MCF 10A (cell line): ENCODE measurements around the gene BNIP2. TPM values are rescaled to one million over a fixed set of nuclear protein-coding genes. Genes with fewer than 3 reads are reported as not detected.
A peak's percentile ranks its signal among the peaks of the same experiment; 100 is the strongest.

Experiments used
- BruUV-seq: library from RNA; stranded (reverse); fragments of 400-500 nt; replicated peaks from 2 replicates; lab custom pipeline; 2021; lab: Mats Ljungman, UMichigan
- CTCF ChIA-PET: fragments of 300-600 bp; sonication (Branson Sonifier 250); formaldehyde crosslinking; extraction: SDS; loops from one replicate; lab custom pipeline; 2021; ENCODE audit warnings: antibody characterized with exemption, inconsistent platforms; lab: Yijun Ruan, JAX
- POLR2A ChIA-PET: fragments of 300-600, 350-650 bp; sonication (Branson Sonifier 250); formaldehyde crosslinking; extraction: SDS; loops from one replicate; lab custom pipeline; 2020; ENCODE audit warnings: antibody characterized with exemption, inconsistent platforms; lab: Yijun Ruan, JAX
- DNase-seq: peaks from one replicate; pipeline ENCODE4 v3.0.0-alpha.2; 2018; ENCODE audit not compliant: unreplicated experiment
- H3K27ac Mint-ChIP-seq: one replicate; pipeline ENCODE4 v1.8.0; 2022; ENCODE audit warnings: mild to moderate bottlenecking, low read depth, mixed read lengths; ENCODE audit not compliant: unreplicated experiment
- H3K27me3 Mint-ChIP-seq: one replicate; pipeline ENCODE4 v1.8.0; 2022; ENCODE audit warnings: mixed read lengths; ENCODE audit not compliant: insufficient read depth, unreplicated experiment
- H3K36me3 Mint-ChIP-seq: one replicate; pipeline ENCODE4 v1.8.0; 2022; ENCODE audit warnings: mild to moderate bottlenecking, moderate library complexity, mixed read lengths; ENCODE audit not compliant: insufficient read depth, unreplicated experiment
- H3K4me1 Mint-ChIP-seq: one replicate; pipeline ENCODE4 v1.8.0; 2022; ENCODE audit warnings: mixed read lengths; ENCODE audit not compliant: insufficient read depth, unreplicated experiment
- H3K4me3 Mint-ChIP-seq: one replicate; pipeline ENCODE4 v1.8.0; 2022; ENCODE audit warnings: mild to moderate bottlenecking, moderate library complexity, mixed read lengths; ENCODE audit not compliant: unreplicated experiment
- H3K9me3 Mint-ChIP-seq: one replicate; pipeline ENCODE4 v1.8.0; 2022; ENCODE audit warnings: mixed read lengths; ENCODE audit not compliant: unreplicated experiment
- CTCF ChIP-seq: fragments of 200-600 bp; IDR thresholded peaks from one replicate; pipeline ENCODE4 v1.8.0; 2022; ENCODE audit warnings: antibody characterized with exemption, mild to moderate bottlenecking; ENCODE audit not compliant: unreplicated experiment
- intact Hi-C: fragments of 100-400 bp; cut with micrococcal nuclease; formaldehyde crosslinking; loops from 2 replicates; pipeline ENCODE4 v1.14.1; 2022
- total RNA-seq: library from RNA; stranded (reverse); gene quantifications from 2 replicates; pipeline ENCODE4 v1.2.3, GENCODE V29; 2022

Gene BNIP2
- total RNA-seq, 1 experiment from 2014 or later: 91.5 TPM

GRCh38 chr15:59696332-59696731, 7.2 kb upstream of the BNIP2 start:
- no peak for TF ChIP-seq CTCF
- H3K36me3 Mint-ChIP-seq: no peaks in the 10 kb centered on the region
- CTCF ChIA-PET: interaction anchor here (0.6 to 3.5 kb wide), 3 partner anchors 19 to 1858 kb away, joined by 3 to 16 read pairs (median 3); no protein-coding TSS in a partner anchor

GRCh38 chr15:59694779-59695178, 5.7 kb upstream of the BNIP2 start:
- H3K4me1 Mint-ChIP-seq: peaks cover 12% of the 10 kb centered on the region
- no peak for TF ChIP-seq CTCF
- DNase-seq: no peak
- no TSS peak for BruUV-seq
- H3K27me3 Mint-ChIP-seq: no peaks in the 10 kb centered on the region
- no peaks in the 10 kb centered on the region for H3K9me3 Mint-ChIP-seq
- H3K27ac Mint-ChIP-seq: no peak overlapping the region
- no peak overlapping the region for H3K4me3 Mint-ChIP-seq
- ChIA-PET CTCF (interaction anchor here (1.1 kb wide), 1 partner anchor 162 kb away, joined by 3 read pairs; no protein-coding TSS in a partner anchor), POLR2A (no interaction called here)
- no peaks in the 10 kb centered on the region for H3K36me3 Mint-ChIP-seq
- intact Hi-C loops: loop anchor here (5.0 kb wide), 1 partner anchor 223 kb away; no protein-coding TSS in a partner anchor

More at GRCh38 chr15:59696332-59696731, 7.2 kb upstream of the BNIP2 start:
- BruUV-seq: no TSS peak
- no peak for DNase-seq
- Mint-ChIP-seq H3K4me3 (no peak overlapping the region), H3K27me3 (no peaks in the 10 kb centered on the region), H3K4me1 (peaks cover 12% of the 10 kb centered on the region), H3K27ac (no peak overlapping the region), H3K9me3 (no peaks in the 10 kb centered on the region)
- POLR2A ChIA-PET: no interaction called here
- intact Hi-C loops: no loop called here

GRCh38 chr15:59691194-59691805, 2.2 kb upstream of the BNIP2 start:
- H3K9me3 Mint-ChIP-seq: no peaks in the 10 kb centered on the region
- no peak overlapping the region for H3K4me3 Mint-ChIP-seq
- ChIA-PET POLR2A (interaction anchor here (0.7 to 4.5 kb wide), 9 partner anchors 9 to 753 kb away, joined by 3 to 26 read pairs (median 3); partner anchors contain the start of gene GTF2A2), CTCF (interaction anchor here (0.6 to 4.5 kb wide), 36 partner anchors 9 to 829 kb away, joined by 3 to 57 read pairs (median 4); no protein-coding TSS in a partner anchor)
- peak; percentile 63 for DNase-seq
- intact Hi-C loops: loop anchor here (1.0 to 5.0 kb wide), 5 partner anchors 33 to 635 kb away; no protein-coding TSS in a partner anchor
- no TSS peak for BruUV-seq
- peak; percentile 67 for TF ChIP-seq CTCF
- H3K36me3 Mint-ChIP-seq: peaks cover under 1% of the 10 kb centered on the region
- no peak overlapping the region for H3K27ac Mint-ChIP-seq
- H3K27me3 Mint-ChIP-seq: no peaks in the 10 kb centered on the region
- peaks cover 12% of the 10 kb centered on the region for H3K4me1 Mint-ChIP-seq

GRCh38 chr15:59689626-59690236, 611 bp upstream of the BNIP2 start:
- peak; percentile 77 for DNase-seq
- Mint-ChIP-seq H3K9me3 (no peaks in the 10 kb centered on the region), H3K27me3 (no peaks in the 10 kb centered on the region), H3K4me3 (peak overlapping the region; percentile 86), H3K4me1 (peaks cover 18% of the 10 kb centered on the region), H3K27ac (peak overlapping the region; percentile 98), H3K36me3 (peaks cover 9% of the 10 kb centered on the region)
- POLR2A ChIA-PET: interaction anchor here (0.5 to 4.5 kb wide), 35 partner anchors 8 to 919 kb away, joined by 3 to 26 read pairs (median 4); partner anchors contain the start of genes GTF2A2 and MINDY2
- intact Hi-C loops: loop anchor here (2.0 to 5.0 kb wide), 2 partner anchors 61 to 228 kb away; no protein-coding TSS in a partner anchor
- CTCF ChIA-PET: interaction anchor here (0.6 to 4.5 kb wide), 11 partner anchors 15 to 1271 kb away, joined by 3 to 57 read pairs (median 5); no protein-coding TSS in a partner anchor
- no peak for TF ChIP-seq CTCF
- no TSS peak for BruUV-seq
